ENCODE measurements around the gene KCNN3.
"Not testable (repeated sequence)": the region's sequence is repeated elsewhere in the genome, so short reads cannot be mapped to it uniquely, and the experiment has no call there.

KCNN3 gene

DNA sequence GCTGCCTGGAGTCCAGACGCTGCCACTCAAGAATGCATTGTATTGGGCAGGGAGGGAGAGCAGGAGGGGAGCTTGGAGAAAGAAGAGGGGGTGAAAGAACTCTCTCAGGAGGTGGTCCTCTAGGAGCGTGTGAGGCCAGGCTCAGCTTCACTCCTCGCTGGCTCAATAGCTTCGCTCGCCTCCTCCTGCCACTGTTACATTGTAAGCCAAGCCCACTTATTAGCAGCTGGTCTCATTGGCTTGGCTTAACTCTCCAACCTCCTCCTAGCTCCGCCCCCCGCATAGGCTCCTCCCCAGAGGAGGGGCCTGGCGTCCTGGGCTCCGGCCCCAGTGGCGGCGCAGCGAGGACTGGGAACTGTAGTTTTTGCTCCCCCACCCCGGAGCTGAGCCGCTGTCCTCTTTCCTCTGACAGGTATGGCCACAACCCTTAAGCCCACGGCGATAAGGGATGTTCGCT lies at the start of gene KCNN3:
Gene KCNN3 (minus strand): TSS at position 167 of the 457 bp plus-strand sequence. CDS start 317 bp downstream, outside the sequence.
- DNase-seq = no peak

DNA sequence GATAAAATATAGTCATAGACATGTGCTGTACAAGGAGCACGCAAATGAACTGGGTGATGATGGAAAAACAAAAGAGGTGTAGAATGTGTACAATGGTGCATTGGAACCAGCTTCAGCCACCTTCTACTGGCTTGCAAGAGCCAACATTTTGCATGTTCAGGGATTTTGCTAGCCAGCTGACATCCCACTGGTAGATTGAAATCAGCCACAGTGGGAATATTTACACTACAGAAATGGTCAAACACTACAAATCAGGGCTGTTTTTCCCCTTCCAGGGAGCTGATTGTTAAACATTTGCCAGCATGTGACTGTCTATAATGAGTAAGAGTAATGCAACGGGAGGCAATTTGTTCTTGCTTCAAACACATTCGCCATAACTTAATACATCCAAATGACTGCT lies 43.2 kb upstream of the KCNN3 start:
- no peak for DNase-seq

DNA sequence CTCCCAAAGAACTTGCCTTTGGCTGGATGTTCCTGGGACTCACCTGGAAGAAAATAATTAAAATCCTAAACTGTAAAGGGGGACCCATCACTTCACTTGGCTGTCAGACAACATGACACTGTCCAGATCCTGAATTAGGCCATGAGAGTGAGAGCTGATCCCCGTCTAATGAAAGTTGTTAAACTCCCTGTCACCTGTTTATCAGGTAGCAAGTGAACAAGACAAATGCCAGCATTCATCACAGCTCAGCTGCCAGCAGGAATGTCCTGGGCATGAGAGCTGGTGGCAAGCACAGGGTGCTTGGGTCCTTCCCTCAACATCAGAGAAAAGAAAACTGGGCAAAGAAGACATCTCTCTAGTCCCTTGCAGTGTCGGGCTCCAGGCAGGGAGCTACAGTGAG lies 42.7 kb upstream of the KCNN3 start:
- DNase-seq = no peak

DNA sequence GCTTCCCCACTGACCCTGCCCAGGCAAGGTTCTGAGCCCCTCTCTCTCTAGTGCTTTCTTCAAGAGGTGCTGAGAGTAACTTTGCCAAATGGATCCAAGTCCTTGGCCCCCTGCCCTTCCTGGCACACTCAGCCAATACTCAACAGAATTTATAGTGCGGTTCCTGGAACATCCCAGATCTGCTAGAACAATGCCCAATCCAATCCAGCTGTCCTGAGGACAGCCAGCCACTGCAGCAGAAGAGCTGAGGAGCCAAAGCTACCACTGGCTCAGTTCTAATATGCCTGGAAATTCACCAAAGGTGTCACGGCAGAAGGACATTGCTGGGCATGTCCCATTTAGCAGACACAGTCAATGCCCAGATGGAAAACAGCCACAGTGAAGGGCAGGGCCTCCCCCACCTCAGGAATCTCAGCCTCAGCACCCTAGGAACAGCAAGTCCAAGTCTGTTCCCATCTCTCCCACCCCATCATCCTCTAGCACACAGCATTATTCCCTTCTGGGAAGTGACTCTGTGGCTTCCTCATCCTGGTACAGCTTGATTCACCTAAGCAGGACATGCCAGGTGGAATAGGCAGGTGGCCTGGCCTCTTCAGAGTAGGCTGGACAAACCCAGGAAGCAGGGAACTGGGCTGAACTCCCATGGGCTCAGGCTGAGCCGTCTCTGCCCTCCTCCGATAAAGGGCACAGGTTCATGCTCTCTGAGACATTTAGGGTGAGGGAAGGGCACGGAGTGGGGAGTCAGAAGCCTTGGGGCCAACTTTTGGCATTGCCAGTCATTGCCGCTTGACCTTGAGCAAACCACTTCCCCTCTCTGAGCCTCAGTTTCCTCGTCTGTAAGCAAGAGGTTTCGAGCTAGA lies 41.8 kb upstream of the KCNN3 start:
- DNase-seq = no peak

DNA sequence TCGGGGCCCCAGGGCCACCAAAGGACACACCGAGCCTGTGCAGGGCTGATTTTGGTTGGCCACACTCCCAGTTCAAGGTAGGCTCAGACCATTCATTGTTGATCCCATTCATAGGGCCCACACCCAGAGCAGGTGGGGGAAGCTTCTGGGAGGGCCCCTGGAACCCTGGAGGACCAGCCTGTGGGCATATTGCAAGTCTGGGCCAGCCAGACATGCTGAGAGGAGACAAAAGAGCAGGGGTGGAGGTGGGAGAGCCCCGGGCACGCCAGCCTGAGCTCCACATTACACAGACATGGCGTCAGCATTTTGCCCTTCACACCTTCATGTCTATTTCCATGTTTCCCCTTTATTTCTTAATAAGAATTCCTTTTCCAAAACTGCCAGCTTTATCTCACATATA lies 40.8 kb upstream of the KCNN3 start:
- DNase-seq = no peak

DNA sequence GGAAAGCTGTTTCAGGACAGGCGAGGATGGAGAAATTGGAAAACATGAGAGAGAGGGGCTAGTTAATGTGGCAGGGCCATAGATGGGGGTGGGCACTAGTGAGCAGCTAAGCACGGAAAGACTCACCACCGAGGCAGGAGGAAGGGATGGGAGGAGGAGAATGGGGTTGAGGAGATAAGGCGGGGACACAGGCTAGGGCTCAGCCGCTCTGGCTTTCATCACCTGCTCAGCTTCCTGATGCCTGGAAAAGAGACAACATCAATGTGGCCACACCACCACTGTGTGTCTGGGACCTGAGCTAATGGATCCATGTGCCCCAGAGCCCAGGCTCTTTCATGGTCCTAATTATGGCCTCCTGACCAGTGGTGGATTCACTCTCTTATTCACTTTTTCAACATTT lies 38.9 kb upstream of the KCNN3 start:
- DNase-seq = no peak

DNA sequence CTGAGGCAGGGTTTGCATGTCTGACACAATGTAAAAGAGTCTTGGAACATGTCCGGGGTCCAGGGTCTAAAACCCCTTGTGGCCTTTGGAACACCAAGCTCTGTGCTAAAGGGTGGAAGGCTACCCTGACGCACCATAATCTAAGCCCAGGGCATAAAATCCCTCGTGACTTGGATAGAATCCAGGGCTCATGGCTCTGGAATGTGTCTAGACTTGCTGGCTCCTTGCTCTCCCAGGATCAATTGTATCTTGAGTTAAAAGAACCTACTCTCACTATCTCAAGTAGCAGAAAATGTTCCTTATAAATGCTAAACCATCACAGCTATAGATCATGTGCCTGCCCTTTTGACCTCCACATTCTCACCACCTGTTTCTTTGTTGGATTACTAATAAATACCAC lies 38.0 kb upstream of the KCNN3 start:
- not testable (repeated sequence) for DNase-seq

DNA sequence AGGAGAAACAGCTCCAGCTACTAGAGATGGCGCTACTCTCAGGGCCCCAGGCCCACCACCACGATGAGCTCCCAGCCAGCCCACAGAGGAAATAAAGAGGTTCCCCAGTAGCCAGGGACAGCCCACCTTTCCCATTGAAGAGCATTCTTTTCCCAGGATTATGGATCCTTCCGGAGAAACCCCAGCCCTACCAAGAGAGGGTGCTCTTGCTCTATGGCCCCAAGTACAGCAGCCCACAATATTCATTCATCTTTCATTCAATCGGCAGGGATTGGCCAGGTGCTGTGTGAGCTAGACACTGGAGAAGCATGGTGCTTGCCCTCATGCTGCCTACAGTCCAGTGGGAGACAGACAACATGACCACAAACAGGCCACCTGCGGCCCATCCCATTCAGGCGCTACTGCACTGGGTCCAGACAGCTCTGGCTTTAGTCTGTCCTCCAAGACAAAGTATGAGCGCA lies 36.6 kb upstream of the KCNN3 start:
- DNase-seq = no peak

DNA sequence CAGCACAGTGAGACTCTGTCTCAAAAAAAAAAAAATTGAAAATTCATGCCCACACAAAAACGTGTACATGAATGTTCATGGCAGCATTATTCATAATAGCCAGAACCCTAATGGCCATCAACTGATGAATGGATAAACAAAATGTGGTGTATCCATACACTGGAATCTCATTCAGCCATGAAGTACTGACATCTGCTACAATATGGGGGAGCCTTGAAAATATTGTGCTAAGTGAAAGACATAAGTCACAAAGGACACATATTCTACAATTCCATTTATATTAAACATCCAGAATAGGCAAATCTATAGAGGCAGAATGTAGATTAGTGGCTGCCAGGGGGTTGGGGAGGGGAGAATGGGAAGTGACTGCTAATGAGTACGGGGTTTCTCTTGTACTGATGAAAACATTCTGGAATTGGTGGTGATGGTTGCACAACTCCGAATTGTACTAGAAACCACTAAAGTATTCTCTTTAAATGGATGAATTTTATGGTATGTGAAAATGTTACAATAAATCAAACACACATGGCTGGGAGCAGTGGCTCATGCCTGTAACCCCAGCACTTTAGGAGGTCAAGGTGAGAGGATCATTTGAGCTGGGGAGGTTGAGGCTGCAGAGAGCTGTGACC lies 33.0 kb upstream of the KCNN3 start:
- no peak for DNase-seq

DNA sequence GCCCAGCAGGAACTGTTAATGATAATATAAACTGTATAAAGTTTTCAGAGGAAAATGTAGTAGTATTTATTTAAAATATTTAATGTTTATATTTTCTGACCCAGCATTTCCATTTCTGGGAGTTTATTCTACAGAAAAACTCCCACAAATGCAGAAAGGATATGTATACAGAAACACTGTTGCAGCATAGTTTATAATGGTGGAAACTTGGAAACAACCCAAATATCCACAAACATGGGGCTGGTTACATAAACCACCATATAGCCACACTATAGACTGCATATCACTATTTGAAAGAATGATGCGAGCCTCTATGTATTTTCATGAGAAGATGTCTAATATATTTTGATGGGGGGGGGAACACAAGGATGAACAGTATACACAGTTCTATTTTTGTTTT lies 31.5 kb upstream of the KCNN3 start:
- no peak for DNase-seq

DNA sequence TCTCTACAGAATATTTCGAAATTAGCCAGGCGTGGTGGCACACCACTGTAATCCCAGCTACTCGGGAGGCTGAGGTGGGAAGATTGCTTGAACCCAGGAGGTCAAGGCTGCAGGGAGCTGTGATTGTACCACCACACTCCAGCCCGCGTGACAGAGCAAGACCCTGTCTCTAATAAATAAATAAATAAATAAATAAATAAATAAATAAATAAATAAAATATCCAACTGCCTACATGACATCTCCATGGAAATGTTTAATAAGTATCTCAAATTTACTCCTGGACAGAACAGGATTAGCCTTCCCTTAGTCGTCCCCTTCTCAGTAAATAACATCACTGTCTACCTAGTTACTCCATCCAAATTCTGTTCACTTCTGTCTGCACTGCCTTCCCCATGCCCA lies 29.0 kb upstream of the KCNN3 start:
- DNase-seq = no peak

DNA sequence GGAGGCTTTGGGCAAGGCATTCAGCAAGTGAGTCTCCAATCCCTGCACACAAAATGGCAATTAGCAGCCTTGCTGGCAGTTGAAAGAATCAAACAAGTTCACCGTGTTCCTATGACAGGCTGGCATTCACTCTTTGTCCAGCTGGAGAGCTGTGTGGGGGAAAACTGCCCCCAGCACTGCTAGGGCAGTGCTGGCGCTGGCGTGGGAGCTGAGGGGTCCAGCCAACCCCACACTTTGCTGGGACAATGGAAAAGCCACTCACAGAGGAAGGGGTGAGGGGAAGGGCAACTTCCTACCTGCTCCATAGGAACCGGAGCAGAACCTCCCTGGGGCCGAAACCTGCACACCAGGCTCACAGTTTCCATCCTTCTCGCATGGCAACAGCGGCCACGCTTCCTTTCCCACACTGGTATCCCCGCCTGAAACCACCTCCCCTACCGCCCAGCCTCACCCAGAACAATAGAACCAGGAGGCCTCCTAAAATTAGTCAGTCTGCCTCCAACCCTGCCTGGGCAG lies 26.7 kb upstream of the KCNN3 start:
- DNase-seq = no peak

DNA sequence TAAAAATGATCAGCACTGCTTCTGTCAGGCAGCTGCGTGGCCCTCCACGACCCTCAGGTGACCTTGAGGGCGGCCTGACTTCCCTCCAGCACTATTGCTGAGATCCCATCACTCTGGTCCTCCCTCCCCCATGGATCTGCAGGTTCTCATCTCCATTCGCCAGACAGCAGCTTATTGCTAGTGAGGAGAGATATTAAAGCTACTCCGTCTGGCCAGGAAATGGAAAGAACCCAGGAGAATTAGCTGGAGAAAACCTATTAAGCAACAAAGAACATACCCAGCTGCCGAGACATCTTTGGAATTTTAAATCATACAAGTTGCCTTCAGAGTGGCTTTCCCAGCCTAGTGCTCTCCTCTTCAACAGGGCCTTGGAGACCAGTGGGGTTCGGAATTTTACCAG lies 25.7 kb upstream of the KCNN3 start:
- no peak for DNase-seq

DNA sequence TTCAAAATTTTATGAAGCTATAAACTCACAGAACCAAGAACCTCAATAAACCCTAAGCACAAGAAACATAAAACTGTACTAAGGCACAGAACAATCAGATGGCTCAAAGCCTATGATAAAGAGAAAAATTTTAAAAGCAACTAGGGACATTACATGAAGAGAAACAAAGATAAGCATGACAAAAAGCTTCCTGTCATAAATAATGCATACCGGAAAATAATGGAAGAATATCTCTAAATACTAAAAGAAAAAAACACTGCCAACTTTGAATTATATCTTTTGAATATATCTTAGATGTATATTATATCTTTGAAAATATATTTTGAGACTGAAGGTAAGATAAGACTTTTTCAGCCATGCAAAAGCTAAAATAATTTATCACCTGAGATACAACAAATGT lies 21.4 kb upstream of the KCNN3 start:
- no peak for DNase-seq

DNA sequence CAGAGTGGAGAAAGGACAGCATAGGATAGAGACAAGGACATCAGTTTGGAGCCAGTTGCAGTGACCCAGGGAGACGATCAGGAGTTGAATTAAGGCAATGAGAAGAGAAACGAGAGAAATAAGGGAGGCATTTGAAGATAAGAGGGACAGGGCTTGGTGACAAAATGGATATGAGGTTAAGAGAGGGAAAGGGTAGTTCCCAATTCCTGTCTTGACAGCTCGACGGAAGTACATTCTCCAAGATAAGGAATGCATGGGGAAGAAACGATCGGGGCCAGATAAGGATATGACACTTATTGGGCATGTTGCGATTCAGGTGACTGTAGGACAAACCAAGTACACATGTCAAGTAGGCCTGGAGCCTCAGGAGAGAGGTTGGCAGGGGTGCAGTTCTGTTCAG lies 18.7 kb upstream of the KCNN3 start:
- DNase-seq = no peak

DNA sequence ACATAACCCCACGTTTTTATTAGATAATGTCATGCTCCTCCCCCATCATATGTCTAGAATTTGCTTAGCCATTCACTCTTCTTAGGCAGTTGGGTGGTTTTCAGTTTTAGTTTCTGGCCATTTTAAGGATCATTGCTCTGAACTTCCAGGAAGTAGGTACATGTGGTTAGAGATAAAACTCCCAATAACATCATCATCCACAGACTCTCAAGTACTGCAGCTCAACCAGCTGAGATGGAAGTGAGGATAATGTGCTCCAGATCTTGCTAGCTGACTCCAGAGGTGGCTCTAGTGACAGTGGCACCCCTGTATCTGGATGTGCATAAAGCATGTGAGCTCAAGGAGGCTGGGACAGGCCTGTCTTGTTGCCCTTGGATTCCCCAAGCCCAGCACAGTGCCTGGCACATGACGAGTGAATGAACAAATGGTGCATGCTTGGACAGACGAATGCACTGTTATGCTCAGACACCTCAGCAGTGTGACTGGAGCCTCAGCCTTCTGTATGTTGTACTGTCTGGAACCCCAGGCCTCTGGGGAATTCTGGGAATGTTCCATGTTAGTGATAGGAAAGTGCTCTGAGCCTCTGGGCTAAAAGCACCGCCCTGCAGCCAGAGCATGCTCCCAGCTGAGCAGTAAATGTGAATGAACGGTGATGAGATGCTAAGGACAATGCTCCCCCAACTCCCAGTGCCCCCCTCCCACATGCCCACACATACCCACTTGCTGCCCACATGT lies 16.4 kb upstream of the KCNN3 start:
- DNase-seq = no peak

DNA sequence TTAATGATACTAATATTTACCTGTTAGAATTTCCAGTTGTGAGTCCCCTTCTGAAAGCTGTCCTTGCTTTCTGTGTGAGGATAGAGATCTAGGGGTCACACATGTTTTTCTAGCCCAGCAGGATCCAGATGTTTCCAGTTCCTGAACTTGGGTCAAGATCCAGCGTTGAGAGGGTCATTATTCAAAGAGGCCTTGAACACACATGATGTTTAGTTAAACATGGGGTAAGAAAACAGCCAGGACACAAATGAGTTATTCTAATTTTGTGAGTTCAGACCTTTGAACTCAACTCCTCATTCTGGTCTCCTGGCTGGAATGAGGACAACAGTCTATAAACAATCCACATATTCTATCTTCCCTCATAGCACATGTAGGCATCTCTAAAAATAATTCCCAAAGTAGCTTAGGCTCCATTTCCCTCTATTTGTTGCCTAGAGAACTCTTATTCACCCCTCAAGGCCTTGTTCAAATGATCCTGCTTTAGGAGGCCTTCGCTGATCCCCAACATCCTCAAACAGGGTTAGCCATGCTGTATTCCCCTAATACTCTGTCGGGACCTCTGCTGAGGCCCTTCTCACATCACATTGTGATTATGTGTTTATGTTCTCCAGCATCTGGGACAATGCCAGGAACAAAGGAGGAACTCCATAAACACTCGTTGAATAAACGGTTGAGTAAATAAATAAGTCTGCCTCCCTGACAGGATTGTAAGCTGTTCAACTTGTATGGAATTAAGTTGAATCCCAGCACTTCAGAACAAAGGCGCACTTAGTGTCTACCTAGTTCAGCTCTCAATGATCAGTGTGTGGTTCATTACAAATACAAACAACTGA lies 15.0 kb upstream of the KCNN3 start:
- DNase-seq = no peak

DNA sequence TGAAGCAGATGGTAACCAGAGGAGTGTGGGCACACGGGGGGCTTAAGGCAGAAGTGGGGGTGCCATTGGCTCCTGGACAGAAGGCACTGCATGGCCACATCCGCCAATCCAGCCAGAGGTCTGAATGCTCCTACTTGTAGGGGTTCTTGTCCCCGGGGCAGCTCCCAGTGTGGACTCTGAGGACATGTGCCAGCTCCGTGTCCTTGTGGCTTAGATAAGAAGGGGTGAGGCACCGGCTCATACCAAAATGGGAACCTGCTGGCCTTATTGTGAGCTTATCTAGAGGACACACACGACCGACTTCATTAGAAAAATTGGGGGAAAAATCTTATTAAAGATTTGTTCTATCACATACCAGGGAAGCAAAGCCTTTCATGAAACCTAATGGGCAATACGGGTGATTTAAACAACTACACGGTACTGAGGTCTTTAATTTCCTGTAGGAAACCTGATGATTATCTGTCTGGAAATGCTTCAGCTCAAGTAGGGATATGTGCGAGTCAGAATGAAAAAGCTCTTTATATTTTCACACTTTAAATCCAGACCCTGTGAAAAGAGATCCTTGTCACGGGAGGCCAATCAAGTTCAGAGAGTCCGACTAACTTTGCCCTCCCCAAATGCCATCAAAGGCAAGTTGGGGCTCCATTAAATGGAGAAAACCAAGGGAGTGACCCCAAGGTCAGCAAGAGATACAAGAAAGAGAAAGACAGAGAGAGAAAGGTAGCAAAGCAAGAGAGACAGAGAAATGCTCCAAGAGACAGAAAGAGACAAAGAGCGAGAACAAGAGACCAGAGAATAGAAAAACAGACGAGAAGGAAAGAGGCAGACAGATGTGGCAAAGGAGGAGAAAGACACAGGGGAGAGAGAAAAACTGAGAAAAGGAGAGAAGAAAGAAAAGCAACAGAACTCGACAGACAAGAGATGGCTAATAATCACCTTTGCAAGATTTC lies 14.1 kb upstream of the KCNN3 start:
- no peak for DNase-seq

DNA sequence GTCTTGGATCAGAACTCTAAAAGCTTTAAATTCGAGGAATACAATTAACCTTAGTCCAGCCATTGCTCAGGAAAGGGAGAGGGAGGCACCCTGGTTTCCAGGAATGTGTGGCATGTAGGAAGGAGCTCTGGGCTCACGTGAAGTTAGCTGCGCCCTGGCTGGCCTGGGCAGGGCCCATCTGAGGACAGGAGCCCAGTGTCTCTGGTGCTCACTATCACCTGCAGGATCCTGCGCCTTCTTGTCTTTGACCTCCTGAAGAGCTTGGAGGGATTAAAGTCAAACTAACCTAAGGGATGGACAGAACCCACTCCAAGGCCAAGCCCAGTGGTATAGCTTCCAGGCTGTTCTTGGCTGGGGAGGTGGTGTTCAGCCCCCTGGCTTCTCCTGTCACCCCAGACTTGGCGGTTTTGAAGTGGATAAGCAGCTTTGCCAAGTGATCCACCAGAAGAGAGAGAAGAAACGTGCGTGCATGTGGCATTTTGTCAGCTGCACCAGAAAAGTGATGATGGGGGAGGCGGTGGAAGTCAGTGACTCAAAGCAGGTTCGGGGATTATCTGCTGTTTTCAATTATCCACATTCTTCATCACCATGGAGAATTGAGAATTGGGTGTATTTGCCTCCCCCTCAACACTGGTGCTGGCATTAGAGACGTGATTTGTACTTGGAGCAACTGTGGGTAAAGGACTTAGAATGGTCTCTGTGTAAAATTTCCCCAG lies 11.9 kb upstream of the KCNN3 start:
- no peak for DNase-seq

DNA sequence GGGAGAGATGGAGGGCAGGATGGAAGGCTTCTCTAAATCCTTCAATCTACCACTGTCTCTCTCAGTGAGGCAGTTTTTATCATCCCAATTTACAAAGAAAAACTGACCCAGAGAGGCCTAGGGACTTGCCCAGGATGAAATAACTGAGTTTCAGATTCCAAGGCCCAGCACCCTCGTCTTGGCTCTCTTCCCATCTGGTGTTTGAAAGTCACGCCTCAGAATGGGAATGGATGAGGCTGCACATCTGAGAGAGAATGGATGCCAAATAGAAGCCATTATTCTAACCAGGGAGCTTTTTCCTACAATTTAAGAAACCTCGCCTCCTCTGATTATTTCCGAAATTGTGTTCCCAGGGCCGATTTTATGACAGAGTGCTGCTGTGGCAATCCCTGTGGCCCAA lies 10.6 kb upstream of the KCNN3 start:
- no peak for DNase-seq

DNA sequence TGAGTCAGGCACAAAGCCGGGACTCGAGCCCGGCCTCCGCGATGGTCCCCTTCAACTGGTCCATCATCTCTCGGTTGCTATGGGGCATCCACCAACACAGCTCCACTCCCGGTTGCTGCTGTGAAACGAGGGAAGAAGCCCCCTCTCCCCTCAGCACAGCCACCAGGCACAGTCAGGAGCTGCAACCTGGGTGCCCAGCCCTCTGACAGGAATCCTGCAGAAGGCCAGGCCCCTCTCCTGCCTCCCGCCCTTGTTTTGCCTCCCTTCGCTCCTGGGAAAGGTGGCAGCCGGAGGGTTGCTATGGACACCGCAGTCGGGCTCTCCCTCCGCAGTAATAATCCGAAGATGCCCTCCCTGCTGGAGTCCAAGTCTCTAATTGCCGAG lies 8.9 kb upstream of the KCNN3 start:
- no peak for DNase-seq

Data from T1000 (cell line).